Mesendoderm (in vitro differentiated cells): ENCODE data around the gene MDM2.
A peak's percentile ranks its signal among the peaks of the same experiment; 100 is the strongest.
"Not testable (repeated sequence)": the region's sequence is repeated elsewhere in the genome, so short reads cannot be mapped to it uniquely, and the experiment has no call there.

Experiments
- DNase-seq: peaks from one replicate; pipeline ENCODE4 v3.0.0; 2013
- H2AK5ac ChIP-seq: 2 replicates; pipeline ENCODE4 v1.6.1; 2013; ENCODE audit warnings: low read length, inconsistent platforms
- H2BK120ac ChIP-seq: 2 replicates; pipeline ENCODE4 v1.6.1; 2013; ENCODE audit warnings: low read depth, mild to moderate bottlenecking, low read length, moderate library complexity, mixed read lengths
- H2BK15ac ChIP-seq: replicated peaks from 2 replicates; pipeline ENCODE4 v1.6.1; 2013; ENCODE audit warnings: low read depth, mild to moderate bottlenecking, moderate library complexity
- H2BK5ac ChIP-seq: 2 replicates; pipeline ENCODE4 v1.6.1; 2013; ENCODE audit warnings: low read length, inconsistent platforms
- H3K18ac ChIP-seq: 2 replicates; pipeline ENCODE4 v1.6.1; 2013; ENCODE audit warnings: mild to moderate bottlenecking, low read length, mixed read lengths
- H3K23ac ChIP-seq: one replicate; pipeline ENCODE4 v1.6.1; 2013; ENCODE audit warnings: low read length
- H3K27ac ChIP-seq: 2 replicates; pipeline ENCODE4 v1.5.1; 2013; ENCODE audit warnings: low read depth, mild to moderate bottlenecking, inconsistent platforms, low read length, moderate library complexity
- H3K27me3 ChIP-seq: 2 replicates; pipeline ENCODE4 v1.6.1; 2013; ENCODE audit warnings: low read length, control low read depth, mild to moderate bottlenecking, inconsistent platforms; ENCODE audit not compliant: insufficient read depth, poor library complexity
- H3K36me3 ChIP-seq: 2 replicates; pipeline ENCODE4 v1.6.1; 2013; ENCODE audit warnings: low read length, inconsistent platforms; ENCODE audit not compliant: control insufficient read depth, insufficient read depth
- H3K4ac ChIP-seq: one replicate; pipeline ENCODE4 v1.6.1; 2013; ENCODE audit warnings: low read depth, mild to moderate bottlenecking, low read length, moderate library complexity
- H3K4me1 ChIP-seq: 2 replicates; pipeline ENCODE4 v1.6.1; 2013; ENCODE audit warnings: low read depth, low read length, inconsistent platforms; ENCODE audit not compliant: control insufficient read depth
- H3K4me2 ChIP-seq: 2 replicates; pipeline ENCODE4 v1.6.1; 2013; ENCODE audit warnings: low read length
- H3K4me3 ChIP-seq: 2 replicates; pipeline ENCODE4 v1.5.1; 2013; ENCODE audit warnings: mild to moderate bottlenecking, low read length
- H3K56ac ChIP-seq: one replicate; pipeline ENCODE4 v1.6.1; 2013; ENCODE audit warnings: low read length
- H3K79me1 ChIP-seq: 2 replicates; pipeline ENCODE4 v1.6.1; 2013; ENCODE audit warnings: low read length, inconsistent platforms
- H3K79me2 ChIP-seq: 2 replicates; pipeline ENCODE4 v1.6.1; 2013; ENCODE audit warnings: mild to moderate bottlenecking, low read length; ENCODE audit not compliant: control insufficient read depth, insufficient read depth
- H3K9ac ChIP-seq: 2 replicates; pipeline ENCODE4 v1.6.1; 2013; ENCODE audit warnings: low read length, inconsistent platforms
- H4K5ac ChIP-seq: one replicate; pipeline ENCODE4 v1.6.1; 2013; ENCODE audit warnings: low read length
- H4K8ac ChIP-seq: one replicate; pipeline ENCODE4 v1.6.1; 2013; ENCODE audit warnings: low read depth, mild to moderate bottlenecking, control low read depth, low read length, moderate library complexity
- WGBS: extraction: QIAGEN DNeasy Blood & Tissue Kit; methylation state at CpG from one replicate; pipeline ENCODE4 v1.1.7; 2013; ENCODE audit warnings: low lambda C conversion rate, missing lambda C conversion rate; ENCODE audit not compliant: insufficient coverage; ENCODE audit errors: extremely low coverage; 5-methylcytosine and 5-hydroxymethylcytosine counted together

Gene MDM2

DNA sequence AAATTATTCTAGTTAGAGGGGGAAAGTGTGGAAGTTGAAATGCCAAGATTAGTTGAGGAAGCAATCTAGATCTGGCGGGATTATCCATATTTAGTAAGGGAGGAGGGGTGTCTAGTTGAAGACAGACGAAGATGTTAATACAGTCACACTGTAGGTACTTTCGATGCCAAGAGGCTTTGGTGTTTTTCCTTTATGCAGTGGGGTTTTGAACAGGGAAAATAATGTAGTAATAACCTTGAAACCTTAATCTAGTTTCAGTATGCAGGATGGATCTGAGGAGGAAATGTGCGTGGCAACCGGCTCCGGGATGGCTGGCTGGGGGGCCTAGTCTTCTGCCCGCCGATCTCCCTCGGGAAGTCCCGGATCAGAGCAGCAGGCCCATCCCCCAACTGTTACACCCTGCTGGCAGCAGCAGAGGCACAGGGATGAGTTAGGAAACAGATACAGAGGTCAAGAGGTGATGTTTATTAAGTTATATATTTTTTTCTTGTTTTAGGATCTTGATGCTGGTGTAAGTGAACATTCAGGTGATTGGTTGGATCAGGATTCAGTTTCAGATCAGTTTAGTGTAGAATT lies 27.4 kb downstream of the MDM2 start:
- Histone ChIP-seq H3K27ac (no peak overlapping the region), H3K56ac (no peak overlapping the region), H3K4me2 (no peak overlapping the region), H3K9ac (no peak overlapping the region), H4K5ac (no peak overlapping the region), H4K8ac (no peak overlapping the region), H3K79me1 (peaks cover 2% of the 10 kb centered on the region), H2AK5ac (no peak overlapping the region), H3K4me3 (no peak overlapping the region), H3K27me3 (no peaks in the 10 kb centered on the region), H3K18ac (no peak overlapping the region), H2BK120ac (no peak overlapping the region), H2BK5ac (no peak overlapping the region), H3K79me2 (no peaks in the 10 kb centered on the region), H3K23ac (no peak overlapping the region), H3K4ac (no peak overlapping the region), H3K4me1 (peaks cover 3% of the 10 kb centered on the region), H2BK15ac (no peak overlapping the region), H3K36me3 (peaks cover 8% of the 10 kb centered on the region)
- peak; percentile 42 for DNase-seq
- no CpG with 5 or more reads among the region's 10 CpGs for WGBS

GRCh38 chr12:68837215-68837614 lies 29.2 kb downstream of the MDM2 start:
- H3K9ac ChIP-seq, result no peak overlapping the region
- H3K23ac ChIP-seq, result no peak overlapping the region
- no peaks in the 10 kb centered on the region for H3K79me2 ChIP-seq
- no peak overlapping the region for H3K4me3 ChIP-seq
- H3K79me1 ChIP-seq, result no peaks in the 10 kb centered on the region
- peaks cover 3% of the 10 kb centered on the region for H3K4me1 ChIP-seq
- H3K56ac ChIP-seq, result no peak overlapping the region
- no peak overlapping the region for H2BK120ac ChIP-seq
- no peak overlapping the region for H3K18ac ChIP-seq
- H3K27me3 ChIP-seq, result no peaks in the 10 kb centered on the region
- WGBS, result no CpG with 5 or more reads among the region's 1 CpG
- H4K5ac ChIP-seq, result no peak overlapping the region
- H3K36me3 ChIP-seq, result peaks cover 6% of the 10 kb centered on the region
- H2BK15ac ChIP-seq, result no peak overlapping the region
- no peak overlapping the region for H4K8ac ChIP-seq
- no peak for DNase-seq
- no peak overlapping the region for H3K4me2 ChIP-seq
- H3K4ac ChIP-seq, result no peak overlapping the region
- H2AK5ac ChIP-seq, result no peak overlapping the region
- no peak overlapping the region for H3K27ac ChIP-seq
- no peak overlapping the region for H2BK5ac ChIP-seq

DNA sequence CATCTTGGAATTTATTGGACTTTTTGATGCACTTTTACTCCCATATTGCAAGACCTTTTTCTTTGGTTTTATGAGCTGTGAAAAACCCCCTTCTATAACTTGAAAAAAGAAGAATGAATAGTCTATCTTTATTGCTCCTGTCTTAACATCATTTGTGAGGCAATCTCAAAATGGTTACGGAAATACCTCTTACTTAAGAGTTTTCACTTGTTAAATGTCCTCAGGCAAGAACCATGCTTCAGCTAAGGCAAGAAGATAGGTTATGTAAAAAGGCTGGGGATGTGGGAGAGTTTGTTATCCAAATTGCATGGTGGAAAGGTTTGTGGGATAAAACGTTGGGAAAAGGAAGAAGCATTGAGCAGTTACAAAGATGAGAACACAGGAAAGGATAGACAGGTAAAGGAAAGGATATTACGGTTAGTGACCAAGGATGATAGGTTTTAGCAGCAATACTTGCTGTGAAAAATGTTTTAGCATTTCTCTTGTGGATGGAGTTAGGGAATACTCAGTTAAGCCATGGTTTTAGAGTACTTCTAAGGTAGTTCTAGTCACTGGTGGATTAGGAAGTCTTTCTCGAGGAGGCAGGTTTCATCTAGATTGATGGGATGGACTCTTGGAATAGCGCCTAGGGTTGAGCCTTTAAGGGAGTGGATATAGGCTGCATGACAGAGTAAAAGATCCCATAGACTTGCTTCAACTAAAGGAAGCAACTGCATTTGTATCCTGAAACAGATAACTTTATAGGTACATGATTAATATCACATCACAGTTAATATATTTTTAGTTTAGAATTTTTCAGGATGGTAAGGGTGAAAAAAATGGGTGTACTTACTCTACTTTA lies 30.3 kb downstream of the MDM2 start:
- Histone ChIP-seq H3K27me3 (no peaks in the 10 kb centered on the region), H3K18ac (no peak overlapping the region), H2BK15ac (no peak overlapping the region), H2AK5ac (no peak overlapping the region), H3K27ac (no peak overlapping the region), H3K4ac (no peak overlapping the region), H2BK120ac (no peak overlapping the region), H3K79me2 (no peaks in the 10 kb centered on the region), H3K4me1 (peaks cover 3% of the 10 kb centered on the region), H3K4me3 (no peak overlapping the region), H3K79me1 (no peaks in the 10 kb centered on the region), H3K56ac (no peak overlapping the region), H3K9ac (no peak overlapping the region), H3K36me3 (peaks cover 6% of the 10 kb centered on the region), H3K23ac (no peak overlapping the region), H4K8ac (no peak overlapping the region), H2BK5ac (no peak overlapping the region), H3K4me2 (no peak overlapping the region), H4K5ac (no peak overlapping the region)
- DNase-seq, result no peak
- 100% methylated on average over 1 of the region's 5 CpGs for WGBS

DNA sequence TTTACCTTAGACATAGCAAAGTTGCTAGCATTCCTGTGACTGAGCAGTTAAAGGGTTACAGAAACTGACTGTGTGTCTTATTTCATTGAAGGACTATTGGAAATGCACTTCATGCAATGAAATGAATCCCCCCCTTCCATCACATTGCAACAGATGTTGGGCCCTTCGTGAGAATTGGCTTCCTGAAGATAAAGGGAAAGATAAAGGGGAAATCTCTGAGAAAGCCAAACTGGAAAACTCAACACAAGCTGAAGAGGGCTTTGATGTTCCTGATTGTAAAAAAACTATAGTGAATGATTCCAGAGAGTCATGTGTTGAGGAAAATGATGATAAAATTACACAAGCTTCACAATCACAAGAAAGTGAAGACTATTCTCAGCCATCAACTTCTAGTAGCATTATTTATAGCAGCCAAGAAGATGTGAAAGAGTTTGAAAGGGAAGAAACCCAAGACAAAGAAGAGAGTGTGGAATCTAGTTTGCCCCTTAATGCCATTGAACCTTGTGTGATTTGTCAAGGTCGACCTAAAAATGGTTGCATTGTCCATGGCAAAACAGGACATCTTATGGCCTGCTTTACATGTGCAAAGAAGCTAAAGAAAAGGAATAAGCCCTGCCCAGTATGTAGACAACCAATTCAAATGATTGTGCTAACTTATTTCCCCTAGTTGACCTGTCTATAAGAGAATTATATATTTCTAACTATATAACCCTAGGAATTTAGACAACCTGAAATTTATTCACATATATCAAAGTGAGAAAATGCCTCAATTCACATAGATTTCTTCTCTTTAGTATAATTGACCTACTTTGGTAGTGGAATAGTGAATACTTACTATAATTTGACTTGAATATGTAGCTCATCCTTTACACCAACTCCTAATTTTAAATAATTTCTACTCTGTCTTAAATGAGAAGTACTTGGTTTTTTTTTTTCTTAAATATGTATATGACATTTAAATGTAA lies 31.5 kb downstream of the MDM2 start:
- no peak overlapping the region for H2BK120ac ChIP-seq
- peaks cover 6% of the 10 kb centered on the region for H3K36me3 ChIP-seq

GRCh38 chr12:68841175-68841574 lies 33.2 kb downstream of the MDM2 start:
- H2BK15ac ChIP-seq, H3K79me2 ChIP-seq, H3K4me1 ChIP-seq, H2BK5ac ChIP-seq, H3K4ac ChIP-seq, H3K4me2 ChIP-seq, DNase-seq, H3K27ac ChIP-seq, H3K9ac ChIP-seq, H4K5ac ChIP-seq, H4K8ac ChIP-seq, H2AK5ac ChIP-seq, H3K23ac ChIP-seq, H3K27me3 ChIP-seq, H3K79me1 ChIP-seq, H3K18ac ChIP-seq, H2BK120ac ChIP-seq, H3K4me3 ChIP-seq, H3K36me3 ChIP-seq, H3K56ac ChIP-seq: not testable (repeated sequence)
- no CpG with 5 or more reads among the region's 5 CpGs for WGBS

More for the DNA sequence above, 31.5 kb downstream of the MDM2 start:
- H3K23ac ChIP-seq, result no peak overlapping the region
- H3K4me1 ChIP-seq, result peaks cover 3% of the 10 kb centered on the region
- no peak overlapping the region for H3K18ac ChIP-seq
- H2BK5ac ChIP-seq, result no peak overlapping the region
- no peak for DNase-seq
- H3K9ac ChIP-seq, result no peak overlapping the region
- no peak overlapping the region for H2BK15ac ChIP-seq
- H3K4ac ChIP-seq, result no peak overlapping the region
- WGBS, result no CpG with 5 or more reads among the region's 2 CpGs
- H3K79me1 ChIP-seq, result no peaks in the 10 kb centered on the region
- no peak overlapping the region for H4K8ac ChIP-seq
- H3K27me3 ChIP-seq, result no peaks in the 10 kb centered on the region
- no peak overlapping the region for H2AK5ac ChIP-seq
- no peak overlapping the region for H3K56ac ChIP-seq
- no peak overlapping the region for H3K27ac ChIP-seq
- no peaks in the 10 kb centered on the region for H3K79me2 ChIP-seq
- no peak overlapping the region for H4K5ac ChIP-seq
- no peak overlapping the region for H3K4me2 ChIP-seq
- H3K4me3 ChIP-seq, result no peak overlapping the region
